Measurements from ENCODE around the gene PDYN. TPM values are rescaled to one million over a fixed set of nuclear protein-coding genes. Genes with fewer than 3 reads are reported as not detected.

Gene PDYN
- total and polyA plus RNA-seq, 2 donors (not counting 1 experiment from before 2014, with no cell fraction given), result not detected

- ATAC-seq (ENCODE audit: low read depth) (no peak), DNase-seq (no peak)
- H3K4me3 ChIP-seq (ENCODE audit: control extremely low read depth in 1 of 5, extremely low read depth in 1 of 5, insufficient read depth in 1 of 5, low read depth in 2 of 5, low read length in 4 of 5), result no peak overlapping the region
- no peak overlapping the region for H2AFZ ChIP-seq (ENCODE audit: insufficient read depth, low read depth, low read length, poor library complexity, severe bottlenecking)
- H3K9me3 ChIP-seq (ENCODE audit: control extremely low read depth in 1 of 3, control insufficient read depth in 2 of 3, insufficient read depth in 1 of 3, low read length in 2 of 3), result no peaks in the 10 kb centered on the region
- TF ChIP-seq EZH2 (IDR thresholded peaks at IDR 0.05; ENCODE audit: borderline replicate concordance, insufficient read depth, low read depth, low read length, poor library complexity, severe bottlenecking), result no peak
- TF ChIP-seq, protein P1, sequence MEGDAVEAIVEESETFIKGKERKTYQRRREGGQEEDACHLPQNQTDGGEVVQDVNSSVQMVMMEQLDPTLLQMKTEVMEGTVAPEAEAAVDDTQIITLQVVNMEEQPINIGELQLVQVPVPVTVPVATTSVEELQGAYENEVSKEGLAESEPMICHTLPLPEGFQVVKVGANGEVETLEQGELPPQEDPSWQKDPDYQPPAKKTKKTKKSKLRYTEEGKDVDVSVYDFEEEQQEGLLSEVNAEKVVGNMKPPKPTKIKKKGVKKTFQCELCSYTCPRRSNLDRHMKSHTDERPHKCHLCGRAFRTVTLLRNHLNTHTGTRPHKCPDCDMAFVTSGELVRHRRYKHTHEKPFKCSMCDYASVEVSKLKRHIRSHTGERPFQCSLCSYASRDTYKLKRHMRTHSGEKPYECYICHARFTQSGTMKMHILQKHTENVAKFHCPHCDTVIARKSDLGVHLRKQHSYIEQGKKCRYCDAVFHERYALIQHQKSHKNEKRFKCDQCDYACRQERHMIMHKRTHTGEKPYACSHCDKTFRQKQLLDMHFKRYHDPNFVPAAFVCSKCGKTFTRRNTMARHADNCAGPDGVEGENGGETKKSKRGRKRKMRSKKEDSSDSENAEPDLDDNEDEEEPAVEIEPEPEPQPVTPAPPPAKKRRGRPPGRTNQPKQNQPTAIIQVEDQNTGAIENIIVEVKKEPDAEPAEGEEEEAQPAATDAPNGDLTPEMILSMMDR (IDR thresholded peaks at IDR 0.05), result no peak
- H3K9ac ChIP-seq (ENCODE audit: low read length), result no peak overlapping the region
- no peak overlapping the region for H3K27ac ChIP-seq (ENCODE audit: low read length in 2 of 2)
- no peaks in the 10 kb centered on the region for H4K20me1 ChIP-seq (ENCODE audit: control insufficient read depth, insufficient read depth, low read length, poor library complexity, severe bottlenecking)
- Mint-ChIP-seq H3K27me3 (peaks cover 9% of the 10 kb centered on the region), H3K27ac (peak overlapping the region; percentile 89), H3K4me1 (peaks cover 52% of the 10 kb centered on the region), H3K4me3 (no peak overlapping the region), H3K9me3 (ENCODE audit: insufficient read depth) (no peaks in the 10 kb centered on the region)
- H3K79me2 ChIP-seq (ENCODE audit: control insufficient read depth, insufficient read depth, low read length), result no peaks in the 10 kb centered on the region
- WGBS (ENCODE audit: insufficient coverage), result 94% methylated on average over 7 of the region's 11 CpGs
- H3K27me3 ChIP-seq (replicated peaks in 1 of 4; ENCODE audit: control extremely low read depth in 1 of 4, control insufficient read depth in 3 of 4, insufficient read depth in 4 of 4, low read length in 3 of 4), result peaks cover 0 to 9% (median 0%) of the 10 kb centered on the region in 4 experiments
- H3K4me2 ChIP-seq (replicated peaks; ENCODE audit: low read depth, low read length, poor library complexity, severe bottlenecking), result no peak overlapping the region
- no peaks in the 10 kb centered on the region for H3K36me3 ChIP-seq (replicated peaks in 1 of 2; ENCODE audit: control extremely low read depth in 1 of 2, control insufficient read depth in 1 of 2, extremely low read depth in 1 of 2, insufficient read depth in 2 of 2, low read length in 1 of 2)
- intact Hi-C loops (cut with micrococcal nuclease), result loop anchor here (2.0 to 10.0 kb wide), 2 partner anchors 177 to 349 kb away; no protein-coding TSS in a partner anchor
- peaks cover 45 to 53% of the 10 kb centered on the region in 2 donors for H3K4me1 ChIP-seq (ENCODE audit: control insufficient read depth in 2 of 2, insufficient read depth in 2 of 2, low read length in 2 of 2)
- CTCF ChIA-PET, result interaction anchor here (1.4 to 5.1 kb wide), 3 partner anchors 14 to 221 kb away, joined by 3 to 42 read pairs (median 29); no protein-coding TSS in a partner anchor
- POLR2A ChIA-PET, result no interaction called here
Observed at GRCh38 chr20:1951436-1952115, 42.3 kb downstream of the PDYN start.

DNA sequence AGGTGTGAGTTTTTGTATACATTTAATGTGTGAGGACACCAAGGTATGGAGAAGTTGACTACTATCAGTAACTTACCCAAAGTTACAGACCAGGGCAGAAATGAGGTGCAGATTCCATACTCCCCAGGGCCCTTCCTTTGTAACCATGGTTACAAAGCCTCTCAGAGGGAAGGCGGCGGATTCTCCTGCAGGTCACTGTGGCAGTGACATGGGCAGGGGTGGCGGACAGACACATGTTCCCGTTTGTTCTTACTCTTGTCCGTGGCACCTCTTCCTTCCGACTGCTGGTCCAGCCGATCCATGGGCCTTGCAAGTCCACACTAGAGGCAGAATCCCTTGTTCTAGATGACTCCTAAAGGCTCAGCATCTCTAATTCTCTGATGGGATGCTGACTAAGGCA is 43.0 kb downstream of the PDYN start:
- H3K27me3 Mint-ChIP-seq, result peaks cover 9% of the 10 kb centered on the region
- ATAC-seq (ENCODE audit: low read depth) (no peak), DNase-seq (no peak)
- Histone ChIP-seq H3K4me3 (ENCODE audit: control extremely low read depth in 1 of 5, extremely low read depth in 1 of 5, insufficient read depth in 1 of 5, low read depth in 2 of 5, low read length in 4 of 5) (no peak overlapping the region), H4K20me1 (ENCODE audit: control insufficient read depth, insufficient read depth, low read length, poor library complexity, severe bottlenecking) (no peaks in the 10 kb centered on the region), H3K9me3 (ENCODE audit: control extremely low read depth in 1 of 3, control insufficient read depth in 2 of 3, insufficient read depth in 1 of 3, low read length in 2 of 3) (no peaks in the 10 kb centered on the region), H3K9ac (ENCODE audit: low read length) (no peak overlapping the region), H3K79me2 (ENCODE audit: control insufficient read depth, insufficient read depth, low read length) (no peaks in the 10 kb centered on the region), H3K27ac (ENCODE audit: low read length in 2 of 2) (no peak overlapping the region), H2AFZ (ENCODE audit: insufficient read depth, low read depth, low read length, poor library complexity, severe bottlenecking) (no peak overlapping the region), H3K4me2 (replicated peaks; ENCODE audit: low read depth, low read length, poor library complexity, severe bottlenecking) (no peak overlapping the region), H3K27me3 (replicated peaks in 1 of 4; ENCODE audit: control extremely low read depth in 1 of 4, control insufficient read depth in 3 of 4, insufficient read depth in 4 of 4, low read length in 3 of 4) (peaks cover 0 to 10% (median 0%) of the 10 kb centered on the region in 4 experiments), H3K4me1 (ENCODE audit: control insufficient read depth in 2 of 2, insufficient read depth in 2 of 2, low read length in 2 of 2) (peaks cover 42 to 57% of the 10 kb centered on the region in 2 donors), H3K36me3 (replicated peaks in 1 of 2; ENCODE audit: control extremely low read depth in 1 of 2, control insufficient read depth in 1 of 2, extremely low read depth in 1 of 2, insufficient read depth in 2 of 2, low read length in 1 of 2) (no peaks in the 10 kb centered on the region)
- intact Hi-C loops (cut with micrococcal nuclease), result loop anchor here (10.0 kb wide), 1 partner anchor 176 kb away; no protein-coding TSS in a partner anchor
- WGBS (ENCODE audit: insufficient coverage), result 91% methylated on average over 7 of the region's 7 CpGs
- TF ChIP-seq EZH2 (IDR thresholded peaks at IDR 0.05; ENCODE audit: borderline replicate concordance, insufficient read depth, low read depth, low read length, poor library complexity, severe bottlenecking), result no peak
- TF ChIP-seq, protein P1 (IDR thresholded peaks at IDR 0.05), result no peak
- POLR2A ChIA-PET, result no interaction called here
- H3K9me3 Mint-ChIP-seq (ENCODE audit: insufficient read depth), result no peaks in the 10 kb centered on the region
- H3K27ac Mint-ChIP-seq, result no peak overlapping the region
- CTCF ChIA-PET, result no interaction called here
- H3K4me1 Mint-ChIP-seq, result peaks cover 51% of the 10 kb centered on the region
- H3K4me3 Mint-ChIP-seq, result no peak overlapping the region

Measured in B cell (primary cell).